Ovary (tissue), 9 donors: ENCODE measurements around the gene CFAP61. TPM values are rescaled to one million over a fixed set of nuclear protein-coding genes. Genes with fewer than 3 reads are reported as not detected.

Experiments used
- DNase-seq, 5 donors: peaks; one replicate each; pipeline ENCODE4 v3.0.0-alpha.2; 2019 to 2020
- H3K27ac ChIP-seq, 2 donors: fragments of 200-600 bp; one replicate each; pipeline versions ENCODE4 v1.5.1 to v1.8.0; 2019 to 2022
- H3K27me3 ChIP-seq: fragments of 200-600 bp; one replicate; pipeline ENCODE4 v1.8.0; 2022
- H3K36me3 ChIP-seq: fragments of 200-600 bp; sonication (generic); one replicate; pipeline ENCODE4 v1.5.1; 2019
- H3K4me1 ChIP-seq: one replicate; pipeline ENCODE4 v1.8.1; 2013; ENCODE audit warnings: mild to moderate bottlenecking, moderate library complexity; ENCODE audit not compliant: insufficient read depth
- H3K4me3 ChIP-seq: fragments of 200-600 bp; sonication (generic); one replicate; pipeline ENCODE4 v1.5.1; 2017
- H3K9me3 ChIP-seq, 2 donors: fragments of 200-600 bp in 1 of 2; sonication (generic) in 1 of 2; one replicate each; pipeline versions ENCODE4 v1.5.1 to v1.8.1; 2013 to 2019; ENCODE audit warnings: mild to moderate bottlenecking in 1 of 2, moderate library complexity in 1 of 2
- EP300 ChIP-seq: sonication (generic); formaldehyde crosslinking; IDR thresholded peaks from one replicate; pipeline ENCODE4 v1.6.1; 2017; ENCODE audit warnings: antibody characterized with exemption
- POLR2A ChIP-seq: fragments of 450-650 bp; IDR thresholded peaks from one replicate; pipeline ENCODE4 v1.6.1; 2017; ENCODE audit warnings: antibody characterized with exemption, mild to moderate bottlenecking, moderate library complexity
- WGBS, 3 donors: extraction: QIAGEN DNeasy Blood & Tissue Kit in 1 of 3; methylation state at CpG; one replicate each; pipeline versions ENCODE4 v1.1.5 to v1.1.7; 2013 to 2017; 5-methylcytosine and 5-hydroxymethylcytosine counted together
- intact Hi-C, 4 donors: fragments of 100-400 bp; cut with DNase I; formaldehyde crosslinking; loops; one replicate each; pipeline versions ENCODE4 v1.11.0 to v1.15.1; 2022 to 2023
- polyA plus RNA-seq, 2 donors: library from polyadenylated mRNA; stranded (reverse); fragments of 200-250 nt in 1 of 2; fragments of 350-450 nt in 1 of 2; fragmentation: Illumina TruSeq in 1 of 2; extraction: RNeasy Lipid Tissue Mini Kit (QIAGEN cat#74804) in 1 of 2; gene quantifications; one replicate each; pipeline ENCODE4 v1.2.3, GENCODE V29; 2013 to 2014
- total RNA-seq, 7 donors: library from RNA; depleted of rRNA in 2 of 7; stranded (reverse); fragments of >200 nt in 2 of 7; fragmentation: NEBNext Ultra II Directional in 3 of 7; extraction: Animal tissue kit (Norgen Biotek cat#: 25700) in 3 of 7; gene quantifications; one replicate each; pipeline versions ENCODE4 v1.1.0 to v1.2.4, GENCODE V29; 2016 to 2023
- TF ChIP-seq, protein P1 (sequence below), 3 donors: fragments of 450-650 bp in 2 of 3; fragments of 200-600 bp in 1 of 3; IDR thresholded peaks; one replicate each; pipeline versions ENCODE4 v1.5.1 to v1.8.0; 2016 to 2022; ENCODE audit warnings: antibody characterized with exemption in 3 of 3, mild to moderate bottlenecking in 1 of 3
- donor health status: DM: no; HTN: no; CAD: no; lungs with moderate emphysema.
- donor health status: DM: no; HTN: no; CAD: no.
- donor health status: Bipolar disorder and iron deficiency.
- donor health status: DM: yes; HTN: yes; CAD: no.
- donor health status: DM: no; HTN: no; CAD: no.
- donor health status: DM: yes; HTN: yes; CAD: no.

The CFAP61 gene
- total and polyA plus RNA-seq, 9 donors, result 0.12 to 13.1 (median 0.96) TPM; not detected in 1

DNA sequence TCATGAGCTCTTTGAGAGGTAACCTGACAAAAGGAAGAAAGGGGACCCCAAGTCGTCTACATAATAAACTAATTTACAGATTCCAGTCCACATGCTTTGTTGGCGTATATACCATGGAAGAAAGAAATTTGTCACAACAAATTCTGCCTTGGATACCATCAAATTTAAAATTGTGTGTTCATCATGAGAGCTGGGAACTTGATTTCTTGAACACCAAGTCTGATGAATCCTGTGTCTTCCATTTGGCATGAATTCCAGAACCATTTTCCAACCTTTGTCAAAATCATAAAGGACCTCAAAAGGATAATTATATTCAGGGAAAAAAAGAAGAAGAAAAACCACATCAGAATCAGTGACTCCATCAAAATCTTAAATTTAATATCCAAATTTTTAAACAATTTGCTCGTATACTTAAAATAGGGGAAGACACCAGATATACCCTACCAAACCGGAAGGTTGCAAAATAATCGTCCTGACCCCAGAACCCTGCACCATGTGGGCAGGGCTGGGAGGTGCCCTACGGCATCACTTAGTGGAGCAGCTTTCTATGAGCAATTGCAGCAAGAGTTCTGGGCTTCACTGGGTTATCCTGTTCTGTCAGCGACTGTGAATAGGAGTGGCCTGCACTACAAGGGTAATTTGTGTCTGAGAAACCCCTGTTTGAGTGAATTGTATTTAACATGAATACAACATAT lies 241.5 kb downstream of the CFAP61 start:
- Histone ChIP-seq H3K4me3 (no peak overlapping the region), H3K36me3 (no peaks in the 10 kb centered on the region), H3K27ac (no peak overlapping the region), H3K9me3 (no peaks in the 10 kb centered on the region), H3K27me3 (no peaks in the 10 kb centered on the region), H3K4me1 (no peaks in the 10 kb centered on the region)
- intact Hi-C loops, result no loop called here
- no peak for DNase-seq
- 80 to 83% (median 81%) methylated on average over 7 of the region's 7 CpGs for WGBS, 3 donors
- TF ChIP-seq EP300 (no peak), POLR2A (no peak)
- TF ChIP-seq, protein P1, sequence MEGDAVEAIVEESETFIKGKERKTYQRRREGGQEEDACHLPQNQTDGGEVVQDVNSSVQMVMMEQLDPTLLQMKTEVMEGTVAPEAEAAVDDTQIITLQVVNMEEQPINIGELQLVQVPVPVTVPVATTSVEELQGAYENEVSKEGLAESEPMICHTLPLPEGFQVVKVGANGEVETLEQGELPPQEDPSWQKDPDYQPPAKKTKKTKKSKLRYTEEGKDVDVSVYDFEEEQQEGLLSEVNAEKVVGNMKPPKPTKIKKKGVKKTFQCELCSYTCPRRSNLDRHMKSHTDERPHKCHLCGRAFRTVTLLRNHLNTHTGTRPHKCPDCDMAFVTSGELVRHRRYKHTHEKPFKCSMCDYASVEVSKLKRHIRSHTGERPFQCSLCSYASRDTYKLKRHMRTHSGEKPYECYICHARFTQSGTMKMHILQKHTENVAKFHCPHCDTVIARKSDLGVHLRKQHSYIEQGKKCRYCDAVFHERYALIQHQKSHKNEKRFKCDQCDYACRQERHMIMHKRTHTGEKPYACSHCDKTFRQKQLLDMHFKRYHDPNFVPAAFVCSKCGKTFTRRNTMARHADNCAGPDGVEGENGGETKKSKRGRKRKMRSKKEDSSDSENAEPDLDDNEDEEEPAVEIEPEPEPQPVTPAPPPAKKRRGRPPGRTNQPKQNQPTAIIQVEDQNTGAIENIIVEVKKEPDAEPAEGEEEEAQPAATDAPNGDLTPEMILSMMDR (IDR thresholded peaks at IDR 0.05), result no peak

DNA sequence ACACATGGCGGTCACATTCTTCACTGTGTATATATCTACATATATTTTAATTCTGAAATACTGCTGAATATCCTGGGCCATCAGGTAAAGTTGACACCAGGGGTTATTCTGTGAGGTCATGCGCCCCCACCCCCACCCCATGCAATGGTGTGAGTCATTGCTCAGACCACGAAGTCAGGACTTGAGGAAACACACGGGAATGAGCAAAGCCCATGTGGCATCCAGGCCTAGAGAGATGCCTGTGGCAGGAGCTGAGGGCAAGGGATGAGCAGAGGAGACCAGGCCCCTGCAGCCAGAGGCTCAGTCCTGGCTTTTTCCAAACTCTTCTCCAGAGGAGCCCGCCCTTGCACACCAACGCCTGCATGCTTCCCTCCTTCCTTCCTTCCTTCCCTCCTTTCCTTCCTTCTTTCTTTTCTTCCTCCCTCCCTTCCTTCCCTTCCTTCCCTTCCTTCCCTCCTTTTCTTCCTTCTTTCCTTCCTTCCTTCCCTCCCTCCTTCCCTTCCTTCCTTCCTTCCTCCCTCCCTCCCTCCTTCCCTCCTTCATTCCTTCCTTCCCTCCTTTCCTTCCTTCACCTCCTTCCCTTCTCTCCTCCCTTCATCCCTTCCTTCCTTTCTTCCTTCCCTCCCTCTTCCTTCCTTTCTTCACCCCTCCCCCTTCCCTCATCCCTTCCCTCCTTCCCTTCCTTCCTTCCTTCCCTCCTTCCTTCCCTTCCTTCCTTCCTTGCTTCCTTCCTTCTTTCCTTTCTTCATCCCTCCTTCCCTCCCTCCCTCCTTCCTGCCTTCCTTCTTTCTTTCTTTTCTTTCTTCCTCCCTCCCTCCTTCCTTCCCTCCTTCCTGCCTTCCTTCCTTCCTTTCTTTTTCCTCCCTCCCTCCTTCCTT lies 243.5 kb downstream of the CFAP61 start:
- H3K36me3 ChIP-seq, result no peaks in the 10 kb centered on the region
- no peak for DNase-seq
- TF ChIP-seq EP300 (no peak), POLR2A (no peak)
- TF ChIP-seq, protein P1 (IDR thresholded peaks at IDR 0.05), result no peak
- no peak overlapping the region for H3K27ac ChIP-seq
- no peaks in the 10 kb centered on the region for H3K27me3 ChIP-seq
- intact Hi-C loops, result no loop called here
- H3K4me3 ChIP-seq, result no peak overlapping the region
- no peaks in the 10 kb centered on the region for H3K9me3 ChIP-seq
- no peaks in the 10 kb centered on the region for H3K4me1 ChIP-seq
- 78 to 85% (median 85%) methylated on average over 6 of the region's 6 CpGs for WGBS, 3 donors

DNA sequence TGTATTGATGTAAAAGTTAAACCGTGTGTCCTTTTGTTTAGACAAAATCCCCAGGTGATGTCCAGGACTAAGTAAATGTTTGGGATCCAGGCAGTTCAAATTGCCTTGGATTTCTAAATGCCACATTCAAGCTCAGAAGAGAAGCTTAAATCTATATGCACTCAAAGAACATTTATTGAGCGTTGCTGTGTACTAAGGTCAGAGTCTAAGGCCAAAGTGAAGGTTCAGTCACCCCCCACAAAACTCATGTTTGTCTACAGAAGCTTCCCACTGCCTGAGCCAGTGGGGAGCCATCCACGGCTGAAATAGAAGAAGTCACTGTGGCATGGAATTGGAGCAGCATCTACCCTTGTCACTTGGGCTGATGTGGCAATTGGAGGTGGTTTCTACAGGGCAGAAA lies 244.8 kb downstream of the CFAP61 start:
- no peak overlapping the region for H3K27ac ChIP-seq
- H3K4me3 ChIP-seq, result no peak overlapping the region
- no peaks in the 10 kb centered on the region for H3K27me3 ChIP-seq
- no peaks in the 10 kb centered on the region for H3K36me3 ChIP-seq
- no peaks in the 10 kb centered on the region for H3K4me1 ChIP-seq
- no peak for DNase-seq
- TF ChIP-seq POLR2A (no peak), EP300 (no peak)
- TF ChIP-seq, protein P1 (IDR thresholded peaks at IDR 0.05), result no peak
- H3K9me3 ChIP-seq, result no peaks in the 10 kb centered on the region
- 66 to 86% (median 67%) methylated on average over 3 of the region's 3 CpGs for WGBS, 3 donors
- intact Hi-C loops, result no loop called here

DNA sequence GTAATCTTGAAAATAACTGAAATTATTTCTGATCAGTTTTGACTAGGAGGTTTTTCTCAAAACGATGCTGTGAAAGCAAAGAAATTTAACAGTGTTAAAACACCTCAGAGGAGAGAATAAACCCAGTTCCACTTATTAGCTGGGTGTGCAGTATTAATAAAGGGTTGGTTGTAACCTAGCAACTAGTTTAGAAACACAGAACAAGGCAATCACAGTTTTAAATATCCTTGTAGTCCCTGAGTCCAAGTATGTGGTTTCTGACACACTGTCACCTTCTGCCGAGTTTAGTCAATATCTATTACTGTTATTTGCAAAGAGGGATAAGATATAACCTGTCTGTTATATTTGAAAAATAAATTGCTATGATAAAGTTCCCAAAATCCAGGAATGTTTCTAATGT lies 245.4 kb downstream of the CFAP61 start:
- WGBS, 3 donors, result 65 to 73% (median 69%) methylated on average over 2 of the region's 2 CpGs
- Histone ChIP-seq H3K4me1 (no peaks in the 10 kb centered on the region), H3K4me3 (no peak overlapping the region), H3K27ac (no peak overlapping the region), H3K9me3 (no peaks in the 10 kb centered on the region), H3K27me3 (no peaks in the 10 kb centered on the region), H3K36me3 (no peaks in the 10 kb centered on the region)
- no peak for DNase-seq
- intact Hi-C loops, result no loop called here
- TF ChIP-seq POLR2A, result no peak
- TF ChIP-seq, protein P1 (IDR thresholded peaks at IDR 0.05), result no peak
- no peak for TF ChIP-seq EP300
